H9 (cell line): Measurements from ENCODE around the gene LBX1. TPM values are rescaled to one million over a fixed set of nuclear protein-coding genes. Genes with fewer than 3 reads are reported as not detected.
"Not testable (repeated sequence)": the region's sequence is repeated elsewhere in the genome, so short reads cannot be mapped to it uniquely, and the experiment has no call there.

Experiments
- DNase-seq: peaks from one replicate; pipeline ENCODE4 v3.0.0-alpha.2; 2017
- H2AFZ ChIP-seq: one replicate; pipeline ENCODE4 v1.6.1; 2013; ENCODE audit warnings: mild to moderate bottlenecking, low read length, control low read depth, moderate library complexity
- H2AK5ac ChIP-seq: 2 replicates; pipeline ENCODE4 v1.6.1; 2013; ENCODE audit warnings: low read length, control low read depth, mixed read lengths; ENCODE audit not compliant: insufficient read length
- H2BK120ac ChIP-seq: one replicate; pipeline ENCODE4 v1.6.1; 2013; ENCODE audit warnings: low read depth, mild to moderate bottlenecking, low read length, control low read depth, inconsistent platforms; ENCODE audit not compliant: poor library complexity, severe bottlenecking
- H2BK12ac ChIP-seq: 2 replicates; pipeline ENCODE4 v1.6.1; 2013; ENCODE audit warnings: low read length, control low read depth, mixed read lengths, low read depth; ENCODE audit not compliant: insufficient read length
- H2BK15ac ChIP-seq: 2 replicates; pipeline ENCODE4 v1.6.1; 2013; ENCODE audit warnings: low read depth, low read length, control low read depth
- H2BK20ac ChIP-seq: one replicate; pipeline ENCODE4 v1.6.1; 2013; ENCODE audit warnings: low read depth, mild to moderate bottlenecking, low read length, control low read depth, inconsistent platforms; ENCODE audit not compliant: poor library complexity, severe bottlenecking
- H2BK5ac ChIP-seq: 2 replicates; pipeline ENCODE4 v1.6.1; 2013; ENCODE audit warnings: low read length, control low read depth, mixed read lengths; ENCODE audit not compliant: insufficient read length
- H3K14ac ChIP-seq: 2 replicates; pipeline ENCODE4 v1.6.1; 2013; ENCODE audit warnings: low read length, control low read depth; ENCODE audit not compliant: insufficient read depth
- H3K18ac ChIP-seq: 2 replicates; pipeline ENCODE4 v1.6.1; 2013; ENCODE audit warnings: low read depth, mild to moderate bottlenecking, mixed read lengths, low read length, control low read depth; ENCODE audit not compliant: insufficient read length
- H3K23ac ChIP-seq: 2 replicates; pipeline ENCODE4 v1.6.1; 2013; ENCODE audit warnings: low read length, control low read depth, mixed read lengths, low read depth; ENCODE audit not compliant: insufficient read length
- H3K23me2 ChIP-seq: 2 replicates; pipeline ENCODE4 v1.6.1; 2013; ENCODE audit warnings: low read depth, mild to moderate bottlenecking, mixed read lengths, low read length, control low read depth; ENCODE audit not compliant: insufficient read length, poor library complexity, severe bottlenecking
- H3K27ac ChIP-seq: 2 replicates; pipeline ENCODE4 v1.5.1; 2013; ENCODE audit warnings: low read length, control low read depth, mixed read lengths, low read depth; ENCODE audit not compliant: insufficient read length
- H3K27me3 ChIP-seq: 2 replicates; pipeline ENCODE4 v1.6.1; 2013; ENCODE audit warnings: low read length, control low read depth, inconsistent platforms; ENCODE audit not compliant: insufficient read depth
- H3K4ac ChIP-seq: 2 replicates; pipeline ENCODE4 v1.6.1; 2013; ENCODE audit warnings: low read depth, mild to moderate bottlenecking, control low read depth, inconsistent platforms, low read length, moderate library complexity
- H3K4me1 ChIP-seq: 2 replicates; pipeline ENCODE4 v1.6.1; 2013; ENCODE audit warnings: low read length, control low read depth, inconsistent platforms; ENCODE audit not compliant: insufficient read depth
- H3K4me2 ChIP-seq: 2 replicates; pipeline ENCODE4 v1.6.1; 2013; ENCODE audit warnings: low read length, control low read depth, mixed read lengths; ENCODE audit not compliant: insufficient read length, insufficient read depth
- H3K56ac ChIP-seq: 2 replicates; pipeline ENCODE4 v1.6.1; 2013; ENCODE audit warnings: low read depth, mild to moderate bottlenecking, mixed read lengths, low read length, control low read depth; ENCODE audit not compliant: insufficient read length
- H3K79me1 ChIP-seq: 2 replicates; pipeline ENCODE4 v1.6.1; 2013; ENCODE audit warnings: low read depth, mild to moderate bottlenecking, moderate library complexity, low read length, control low read depth, inconsistent platforms; ENCODE audit not compliant: insufficient read depth, poor library complexity, severe bottlenecking
- H3K79me2 ChIP-seq: 2 replicates; pipeline ENCODE4 v1.6.1; 2013; ENCODE audit warnings: low read length, control low read depth, inconsistent platforms; ENCODE audit not compliant: insufficient read depth
- H3K9ac ChIP-seq: 2 replicates; pipeline ENCODE4 v1.6.1; 2013; ENCODE audit warnings: low read length, control low read depth, mixed read lengths; ENCODE audit not compliant: insufficient read length; ENCODE audit errors: extremely low read depth
- H3K9me3 ChIP-seq: one replicate; pipeline ENCODE4 v1.6.1; 2013; ENCODE audit warnings: low read depth, low read length, inconsistent platforms; ENCODE audit not compliant: control insufficient read depth
- H3T11ph ChIP-seq: one replicate; pipeline ENCODE4 v1.6.1; 2013; ENCODE audit warnings: mild to moderate bottlenecking, low read length, control low read depth, inconsistent platforms
- H4K20me1 ChIP-seq: one replicate; pipeline ENCODE4 v1.6.1; 2013; ENCODE audit not compliant: control insufficient read depth, insufficient read length, insufficient read depth
- H4K5ac ChIP-seq: 2 replicates; pipeline ENCODE4 v1.6.1; 2013; ENCODE audit warnings: low read depth, mild to moderate bottlenecking, mixed read lengths, low read length, control low read depth; ENCODE audit not compliant: insufficient read length
- H4K8ac ChIP-seq: replicated peaks from 2 replicates; pipeline ENCODE4 v1.6.1; 2013; ENCODE audit warnings: low read length, control low read depth, mixed read lengths, low read depth; ENCODE audit not compliant: insufficient read length
- H4K91ac ChIP-seq: 2 replicates; pipeline ENCODE4 v1.6.1; 2013; ENCODE audit warnings: low read depth, mild to moderate bottlenecking, moderate library complexity, mixed read lengths, low read length, control low read depth; ENCODE audit not compliant: insufficient read length
- H3K27ac Mint-ChIP-seq, 3 experiments: 2 replicates in 2 of 3; 3 replicates in 1 of 3; pipeline ENCODE4 v1.8.0; 2020 to 2021; ENCODE audit warnings: mixed read lengths in 3 of 3, mild to moderate bottlenecking in 1 of 3, moderate library complexity in 1 of 3
- H3K27me3 Mint-ChIP-seq: 2 replicates; pipeline ENCODE4 v1.8.0; 2021; ENCODE audit warnings: low read depth, mild to moderate bottlenecking, moderate library complexity, mixed read lengths
- H3K36me3 Mint-ChIP-seq, 3 experiments: 2 replicates in 2 of 3; 3 replicates in 1 of 3; pipeline ENCODE4 v1.8.0; 2020 to 2021; ENCODE audit warnings: low read depth in 3 of 3, mixed read lengths in 3 of 3; ENCODE audit not compliant: insufficient read depth in 1 of 3
- H3K4me1 Mint-ChIP-seq, 2 experiments: 2 replicates each; pipeline ENCODE4 v1.8.0; 2020; ENCODE audit warnings: mixed read lengths in 2 of 2
- H3K4me3 Mint-ChIP-seq, 2 experiments: 2 replicates in 1 of 2; 3 replicates in 1 of 2; pipeline ENCODE4 v1.8.0; 2020 to 2021; ENCODE audit warnings: mild to moderate bottlenecking in 2 of 2, mixed read lengths in 2 of 2, moderate library complexity in 1 of 2
- H3K9me3 Mint-ChIP-seq, 2 experiments: 2 replicates in 1 of 2; 3 replicates in 1 of 2; pipeline ENCODE4 v1.8.0; 2020; ENCODE audit warnings: mild to moderate bottlenecking in 2 of 2, mixed read lengths in 2 of 2, moderate library complexity in 1 of 2
- CTCF ChIP-seq: fragments of 200-600 bp; sonication (generic); conservative IDR thresholded peaks from 3 replicates; pipeline ENCODE4 v1.8.0; 2021; ENCODE audit warnings: antibody characterized with exemption, mild to moderate bottlenecking
- whole genome bisulfite sequencing: extraction: QIAGEN DNeasy Blood & Tissue Kit; methylation state at CpG from one replicate; pipeline ENCODE4 v1.1.7; 2013; ENCODE audit warnings: missing lambda C conversion rate, low lambda C conversion rate, mixed read lengths; ENCODE audit not compliant: insufficient read length; ENCODE audit errors: extremely low coverage; 5-methylcytosine and 5-hydroxymethylcytosine counted together
- total RNA-seq: library from RNA; stranded (reverse); gene quantifications from 2 replicates; pipeline ENCODE4 v1.2.1, GENCODE V29; 2021

LBX1 gene
- total RNA-seq, 1 experiment from 2014 or later = not detected

GRCh38 chr10:101207026-101207425 is 22.2 kb downstream of the LBX1 start:
- Histone ChIP-seq H3K27ac (no peak overlapping the region), H3K79me1 (no peaks in the 10 kb centered on the region), H3K27me3 (peaks cover 4% of the 10 kb centered on the region; the same call in 1 of the 2 replicates), H3K9me3 (no peaks in the 10 kb centered on the region), H3K9ac (no peak overlapping the region), H2AFZ (no peak overlapping the region), H2BK12ac (no peak overlapping the region), H2BK15ac (no peak overlapping the region), H4K91ac (no peak overlapping the region), H3K4ac (no peak overlapping the region), H3T11ph (no peak overlapping the region), H3K4me2 (no peak overlapping the region), H3K18ac (no peak overlapping the region), H3K79me2 (no peaks in the 10 kb centered on the region), H3K14ac (no peak overlapping the region), H4K20me1 (no peaks in the 10 kb centered on the region), H3K23ac (no peak overlapping the region), H2BK5ac (no peak overlapping the region), H3K23me2 (no peaks in the 10 kb centered on the region), H2BK120ac (no peak overlapping the region), H2AK5ac (no peak overlapping the region), H4K8ac (no peak overlapping the region), H3K4me1 (no peaks in the 10 kb centered on the region), H3K56ac (no peak overlapping the region), H4K5ac (no peak overlapping the region), H2BK20ac (no peak overlapping the region)
- Mint-ChIP-seq H3K9me3 (no peaks in the 10 kb centered on the region), H3K27ac (no peak overlapping the region), H3K36me3 (no peaks in the 10 kb centered on the region), H3K27me3 (peaks cover 62% of the 10 kb centered on the region), H3K4me3 (no peak overlapping the region), H3K4me1 (no peaks in the 10 kb centered on the region)
- no CpG with 5 or more reads among the region's 2 CpGs for WGBS
- no peak for DNase-seq
- no peak for TF ChIP-seq CTCF

- H3K9me3 Mint-ChIP-seq, H2BK5ac ChIP-seq, H4K8ac ChIP-seq, H3K27me3 ChIP-seq, H3K4me3 Mint-ChIP-seq, H3K14ac ChIP-seq, H4K20me1 ChIP-seq, H4K5ac ChIP-seq, H3K4ac ChIP-seq, H2BK12ac ChIP-seq, H2AFZ ChIP-seq, H2AK5ac ChIP-seq, H3K27ac ChIP-seq, H2BK120ac ChIP-seq, DNase-seq, H3K9ac ChIP-seq, H4K91ac ChIP-seq, H2BK15ac ChIP-seq, H3K36me3 Mint-ChIP-seq, H3T11ph ChIP-seq, H3K56ac ChIP-seq, H3K27ac Mint-ChIP-seq, H3K18ac ChIP-seq, H3K4me1 Mint-ChIP-seq, H3K23ac ChIP-seq, H3K79me2 ChIP-seq, H3K79me1 ChIP-seq, H3K9me3 ChIP-seq, H3K4me1 ChIP-seq, H2BK20ac ChIP-seq, H3K23me2 ChIP-seq, H3K4me2 ChIP-seq: not testable (repeated sequence)
- H3K27me3 Mint-ChIP-seq = peaks cover 33% of the 10 kb centered on the region
- WGBS = no CpG with 5 or more reads among the region's 4 CpGs
Measured at GRCh38 chr10:101202667-101203066, 26.6 kb downstream of the LBX1 start.
